Ishikawa (cell line): ENCODE measurements around the gene PKP1.

Experiments
- CEBPB ChIP-seq: IDR thresholded peaks from 2 replicates; pipeline ENCODE4 v1.6.1; 2012
- MAX ChIP-seq: IDR thresholded peaks from 2 replicates; pipeline ENCODE4 v1.6.1; 2012
- USF1 ChIP-seq: IDR thresholded peaks from 2 replicates; pipeline ENCODE4 v1.6.1; 2012
- ZBTB7A ChIP-seq: IDR thresholded peaks from 2 replicates; pipeline ENCODE4 v1.6.1; 2012; ENCODE audit warnings: low read depth

- TF ChIP-seq USF1 = no peak
- no peak for TF ChIP-seq ZBTB7A
- TF ChIP-seq MAX = no peak
- TF ChIP-seq CEBPB = no peak
Measured at GRCh38 chr1:201312298-201312697, 29.0 kb downstream of the PKP1 start.
